Mesenchymal stem cell (in vitro differentiated cells and primary cell): ENCODE results near the gene ANXA6.

Source experiments
- DNase-seq: peaks from one replicate; pipeline ENCODE4 v3.0.0-alpha.2; 2013
- H2AFZ ChIP-seq: one replicate; pipeline ENCODE4 v1.6.1; 2013; ENCODE audit warnings: low read depth, mild to moderate bottlenecking, control low read depth, inconsistent platforms, low read length, moderate library complexity
- H2AK5ac ChIP-seq: 2 replicates; pipeline ENCODE4 v1.6.1; 2013; ENCODE audit warnings: low read length, moderate library complexity, mild to moderate bottlenecking, inconsistent platforms; ENCODE audit not compliant: severe bottlenecking
- H2BK120ac ChIP-seq: one replicate; pipeline ENCODE4 v1.6.1; 2013; ENCODE audit warnings: low read depth, mild to moderate bottlenecking, inconsistent platforms, low read length, moderate library complexity
- H2BK12ac ChIP-seq, 2 experiments: one replicate each; pipeline ENCODE4 v1.6.1; 2013; ENCODE audit warnings: inconsistent platforms in 2 of 2, low read length in 2 of 2, mild to moderate bottlenecking in 2 of 2, moderate library complexity in 2 of 2, control low read depth in 1 of 2
- H2BK15ac ChIP-seq: one replicate; pipeline ENCODE4 v1.6.1; 2013; ENCODE audit warnings: mild to moderate bottlenecking, low read depth, inconsistent platforms; ENCODE audit not compliant: poor library complexity, severe bottlenecking
- H2BK5ac ChIP-seq: 2 replicates; pipeline ENCODE4 v1.6.1; 2013; ENCODE audit warnings: low read depth, mild to moderate bottlenecking, low read length, control low read depth, inconsistent platforms; ENCODE audit not compliant: poor library complexity, severe bottlenecking
- H3K14ac ChIP-seq, 2 experiments: one replicate each; pipeline ENCODE4 v1.6.1; 2013; ENCODE audit warnings: inconsistent platforms in 2 of 2, low read length in 2 of 2, control low read depth in 1 of 2, mild to moderate bottlenecking in 1 of 2, moderate library complexity in 1 of 2
- H3K18ac ChIP-seq, 2 experiments: one replicate each; pipeline ENCODE4 v1.6.1; 2013; ENCODE audit warnings: inconsistent platforms in 2 of 2, low read length in 2 of 2, control low read depth in 1 of 2, low read depth in 1 of 2, mild to moderate bottlenecking in 1 of 2
- H3K23ac ChIP-seq, 2 experiments: one replicate each; pipeline ENCODE4 v1.6.1; 2013; ENCODE audit warnings: inconsistent platforms in 2 of 2, low read length in 2 of 2, mild to moderate bottlenecking in 2 of 2, moderate library complexity in 2 of 2, control low read depth in 1 of 2
- H3K27ac ChIP-seq: 2 replicates; pipeline ENCODE4 v1.5.1; 2013; ENCODE audit warnings: mild to moderate bottlenecking, moderate library complexity, low read length, control low read depth, inconsistent platforms; ENCODE audit not compliant: poor library complexity, severe bottlenecking
- H3K27me3 ChIP-seq, 2 experiments: 2 replicates each; pipeline versions ENCODE4 v1.6.1 to v1.7.0; 2013; ENCODE audit warnings: low read length in 2 of 2, mild to moderate bottlenecking in 2 of 2, moderate library complexity in 2 of 2, control low read depth in 1 of 2, inconsistent platforms in 1 of 2; ENCODE audit not compliant: control insufficient read depth in 1 of 2, insufficient read depth in 1 of 2
- H3K36me3 ChIP-seq, 2 experiments: 2 replicates each; pipeline versions ENCODE4 v1.6.1 to v1.7.0; 2013; ENCODE audit warnings: low read length in 2 of 2, control low read depth in 1 of 2, inconsistent platforms in 1 of 2, low read depth in 1 of 2, mild to moderate bottlenecking in 1 of 2; ENCODE audit not compliant: insufficient read depth in 2 of 2, control insufficient read depth in 1 of 2
- H3K4ac ChIP-seq, 2 experiments: one replicate each; pipeline ENCODE4 v1.6.1; 2013; ENCODE audit warnings: inconsistent platforms in 2 of 2, low read length in 2 of 2, mild to moderate bottlenecking in 2 of 2, moderate library complexity in 2 of 2, control low read depth in 1 of 2, low read depth in 1 of 2
- H3K4me1 ChIP-seq: 2 replicates; pipeline ENCODE4 v1.6.1; 2013; ENCODE audit warnings: low read depth, low read length, control low read depth; ENCODE audit not compliant: control insufficient read depth, insufficient read depth
- H3K4me2 ChIP-seq: 2 replicates; pipeline ENCODE4 v1.6.1; 2013; ENCODE audit warnings: low read length, mild to moderate bottlenecking, inconsistent platforms; ENCODE audit not compliant: poor library complexity, severe bottlenecking
- H3K4me3 ChIP-seq, 2 experiments: 2 replicates each; pipeline versions ENCODE4 v1.5.1 to v1.7.0; 2013; ENCODE audit warnings: low read length in 2 of 2, mild to moderate bottlenecking in 2 of 2, control low read depth in 1 of 2, low read depth in 1 of 2; ENCODE audit not compliant: insufficient read depth in 1 of 2
- H3K79me1 ChIP-seq: replicated peaks from 2 replicates; pipeline ENCODE4 v1.6.1; 2013; ENCODE audit warnings: mild to moderate bottlenecking, control low read depth, low read length, inconsistent platforms; ENCODE audit not compliant: poor library complexity, severe bottlenecking
- H3K9ac ChIP-seq: 2 replicates; pipeline ENCODE4 v1.7.0; 2013; ENCODE audit warnings: mild to moderate bottlenecking, low read length, moderate library complexity
- H3K9me3 ChIP-seq: 2 replicates; pipeline ENCODE4 v1.7.0; 2013; ENCODE audit warnings: mild to moderate bottlenecking, low read length; ENCODE audit not compliant: control insufficient read depth
- H4K8ac ChIP-seq: one replicate; pipeline ENCODE4 v1.6.1; 2013; ENCODE audit warnings: inconsistent platforms, mild to moderate bottlenecking, low read length, moderate library complexity
- H4K91ac ChIP-seq: one replicate; pipeline ENCODE4 v1.6.1; 2013; ENCODE audit warnings: mild to moderate bottlenecking, low read length, inconsistent platforms
- WGBS: methylation state at CpG from one replicate; pipeline ENCODE4 v1.1.7; 2013; ENCODE audit warnings: mixed read lengths; 5-methylcytosine and 5-hydroxymethylcytosine counted together

ANXA6 gene

GRCh38 chr5:151060742-151061141 is 96.8 kb downstream of the ANXA6 start:
- Histone ChIP-seq H3K27ac (peak overlapping the region; percentile 10), H3K23ac (no peak overlapping the region), H3K79me1 (peaks cover 38% of the 10 kb centered on the region), H4K8ac (no peak overlapping the region), H2BK5ac (no peak overlapping the region), H4K91ac (no peak overlapping the region), H3K4me1 (peaks cover 54% of the 10 kb centered on the region), H2AFZ (no peak overlapping the region), H3K4me3 (no peak overlapping the region), H3K9ac (no peak overlapping the region), H2AK5ac (peak overlapping the region; percentile 78), H3K4me2 (no peak overlapping the region), H2BK120ac (no peak overlapping the region), H3K27me3 (peaks cover 0 to 10% of the 10 kb centered on the region in 2 experiments), H3K9me3 (no peaks in the 10 kb centered on the region), H3K18ac (no peak overlapping the region), H3K36me3 (peaks cover 64 to 74% of the 10 kb centered on the region in 2 experiments), H3K14ac (no peak overlapping the region), H2BK12ac (no peak overlapping the region), H3K4ac (no peak overlapping the region), H2BK15ac (no peak overlapping the region)
- 98% methylated on average over 6 of the region's 6 CpGs for WGBS
- no peak for DNase-seq

GRCh38 chr5:151058891-151059489 is 98.6 kb downstream of the ANXA6 start:
- H2BK15ac ChIP-seq, result no peak overlapping the region
- H3K9me3 ChIP-seq, result no peaks in the 10 kb centered on the region
- no peak overlapping the region for H2BK5ac ChIP-seq
- H3K27me3 ChIP-seq, result no peaks in the 10 kb centered on the region
- no peak overlapping the region for H2AFZ ChIP-seq
- no peak overlapping the region for H3K23ac ChIP-seq
- H3K27ac ChIP-seq, result peak overlapping the region; percentile 44
- H4K91ac ChIP-seq, result peak overlapping the region; percentile 20
- no peak overlapping the region for H2BK12ac ChIP-seq
- no peak overlapping the region for H2BK120ac ChIP-seq
- peaks cover 77 to 82% of the 10 kb centered on the region in 2 experiments for H3K36me3 ChIP-seq
- no peak overlapping the region for H3K4me2 ChIP-seq
- H3K9ac ChIP-seq, result no peak overlapping the region
- H3K18ac ChIP-seq, result no peak overlapping the region
- no peak overlapping the region for H3K4ac ChIP-seq
- H3K4me3 ChIP-seq, result no peak overlapping the region
- H3K14ac ChIP-seq, result no peak overlapping the region
- H3K4me1 ChIP-seq, result peaks cover 47% of the 10 kb centered on the region
- H3K79me1 ChIP-seq, result peaks cover 46% of the 10 kb centered on the region
- H4K8ac ChIP-seq, result no peak overlapping the region
- H2AK5ac ChIP-seq, result peak overlapping the region; percentile 78
- WGBS, result 97% methylated on average over 7 of the region's 7 CpGs
- DNase-seq, result no peak

- Histone ChIP-seq H2AFZ (no peak overlapping the region), H4K91ac (no peak overlapping the region), H3K79me1 (peaks cover 52% of the 10 kb centered on the region), H3K23ac (peak overlapping the region in 1 of 2 experiments; percentile 37), H3K14ac (no peak overlapping the region), H4K8ac (no peak overlapping the region), H3K4me2 (no peak overlapping the region), H2BK15ac (no peak overlapping the region), H3K27ac (no peak overlapping the region), H3K4me3 (no peak overlapping the region), H3K27me3 (no peaks in the 10 kb centered on the region), H3K9ac (no peak overlapping the region), H2BK120ac (no peak overlapping the region), H3K4me1 (peaks cover 41% of the 10 kb centered on the region), H2BK12ac (no peak overlapping the region), H3K36me3 (peaks cover 82 to 85% of the 10 kb centered on the region in 2 experiments), H2AK5ac (peak overlapping the region; percentile 63), H3K4ac (no peak overlapping the region), H3K9me3 (no peaks in the 10 kb centered on the region), H2BK5ac (no peak overlapping the region), H3K18ac (no peak overlapping the region)
- no peak for DNase-seq
- WGBS, result 80% methylated on average over 5 of the region's 5 CpGs
Measured at GRCh38 chr5:151058301-151058700, 99.3 kb downstream of the ANXA6 start.

GRCh38 chr5:151056379-151057325 is 100.9 kb downstream of the ANXA6 start:
- Histone ChIP-seq H3K36me3 (peaks cover 71 to 85% of the 10 kb centered on the region in 2 experiments), H2AK5ac (no peak overlapping the region), H2BK12ac (no peak overlapping the region), H3K4ac (no peak overlapping the region), H3K4me1 (peaks cover 36% of the 10 kb centered on the region), H3K27ac (no peak overlapping the region), H2BK5ac (no peak overlapping the region), H3K27me3 (no peaks in the 10 kb centered on the region), H2BK15ac (no peak overlapping the region), H2BK120ac (no peak overlapping the region), H3K4me3 (no peak overlapping the region), H3K79me1 (peaks cover 52% of the 10 kb centered on the region), H3K23ac (no peak overlapping the region), H4K8ac (no peak overlapping the region), H3K14ac (no peak overlapping the region), H4K91ac (no peak overlapping the region), H3K4me2 (no peak overlapping the region), H3K9ac (no peak overlapping the region), H3K18ac (no peak overlapping the region), H3K9me3 (no peaks in the 10 kb centered on the region), H2AFZ (no peak overlapping the region)
- no peak for DNase-seq
- 97% methylated on average over 25 of the region's 25 CpGs for WGBS
